ENCODE measurements around the gene CPT2.

Gene CPT2

DNA sequence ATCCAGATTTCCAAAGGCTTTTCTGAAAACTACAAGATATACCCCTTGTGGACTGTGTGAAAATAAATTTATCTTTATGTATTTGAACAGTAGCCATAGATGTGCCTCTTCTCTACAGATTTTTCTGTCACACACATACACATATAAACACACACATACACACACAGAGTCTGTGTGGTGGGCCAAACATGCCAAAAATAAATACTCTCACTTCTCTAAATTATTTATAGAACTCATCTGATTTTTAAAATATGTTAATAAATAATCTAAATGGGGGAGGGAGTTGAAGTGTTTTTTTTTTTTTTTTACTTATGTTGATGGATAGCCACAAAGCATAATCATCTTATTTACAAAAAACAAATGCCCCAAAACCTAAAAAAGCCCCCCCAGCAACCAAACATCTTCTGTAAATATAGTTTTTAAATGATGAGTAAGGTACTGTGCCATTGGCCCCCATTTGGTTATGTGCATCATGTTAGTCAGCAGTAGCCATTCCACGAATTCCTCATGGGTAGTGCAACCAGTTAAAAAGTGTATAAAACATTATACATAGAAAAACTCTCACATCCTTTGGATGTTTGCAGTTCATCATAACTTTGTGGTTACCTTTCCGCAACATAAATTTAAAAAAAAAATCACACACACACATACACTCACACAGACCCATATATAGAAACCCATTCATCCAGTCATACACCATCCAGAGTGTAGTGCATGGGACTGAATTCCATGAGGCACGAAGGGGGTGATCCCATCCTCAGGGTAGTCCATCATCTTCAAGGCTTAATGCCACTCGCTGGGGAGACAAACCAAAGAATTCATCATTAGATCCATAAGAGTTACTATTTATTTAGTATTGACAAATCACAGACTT, 49.9 kb downstream of the CPT2 start:
- H3K4me3 ChIP-seq (ENCODE audit: control insufficient read depth, low read depth, low read length): no peak overlapping the region
- peak; percentile 75 for DNase-seq (ENCODE audit: low read depth)
- TF ChIP-seq, protein P1, sequence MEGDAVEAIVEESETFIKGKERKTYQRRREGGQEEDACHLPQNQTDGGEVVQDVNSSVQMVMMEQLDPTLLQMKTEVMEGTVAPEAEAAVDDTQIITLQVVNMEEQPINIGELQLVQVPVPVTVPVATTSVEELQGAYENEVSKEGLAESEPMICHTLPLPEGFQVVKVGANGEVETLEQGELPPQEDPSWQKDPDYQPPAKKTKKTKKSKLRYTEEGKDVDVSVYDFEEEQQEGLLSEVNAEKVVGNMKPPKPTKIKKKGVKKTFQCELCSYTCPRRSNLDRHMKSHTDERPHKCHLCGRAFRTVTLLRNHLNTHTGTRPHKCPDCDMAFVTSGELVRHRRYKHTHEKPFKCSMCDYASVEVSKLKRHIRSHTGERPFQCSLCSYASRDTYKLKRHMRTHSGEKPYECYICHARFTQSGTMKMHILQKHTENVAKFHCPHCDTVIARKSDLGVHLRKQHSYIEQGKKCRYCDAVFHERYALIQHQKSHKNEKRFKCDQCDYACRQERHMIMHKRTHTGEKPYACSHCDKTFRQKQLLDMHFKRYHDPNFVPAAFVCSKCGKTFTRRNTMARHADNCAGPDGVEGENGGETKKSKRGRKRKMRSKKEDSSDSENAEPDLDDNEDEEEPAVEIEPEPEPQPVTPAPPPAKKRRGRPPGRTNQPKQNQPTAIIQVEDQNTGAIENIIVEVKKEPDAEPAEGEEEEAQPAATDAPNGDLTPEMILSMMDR (IDR thresholded peaks at IDR 0.05; ENCODE audit: control insufficient read depth, insufficient read depth, low read depth, low read length, missing control alignments): no peak

DNA sequence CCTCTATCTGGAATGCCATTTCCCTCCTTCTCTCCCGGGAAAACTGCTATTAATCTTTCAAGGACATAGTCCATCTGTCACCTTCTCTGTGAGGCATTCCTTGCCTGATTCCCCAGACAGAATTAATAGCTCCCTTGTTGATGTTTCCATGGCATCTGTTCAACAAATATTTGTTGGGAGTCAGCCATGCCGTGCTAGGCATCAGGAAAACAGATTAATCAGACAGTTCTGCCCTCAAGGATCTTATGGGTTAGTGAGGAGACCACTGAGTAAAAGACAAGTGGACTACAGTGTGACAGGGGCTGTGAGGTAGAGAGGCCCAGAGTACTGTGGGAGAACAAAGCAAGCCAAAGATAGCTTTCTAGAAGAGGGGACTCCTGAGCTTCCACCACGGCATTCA, 53.1 kb downstream of the CPT2 start:
- TF ChIP-seq, protein P1 (IDR thresholded peaks at IDR 0.05; ENCODE audit: control insufficient read depth, insufficient read depth, low read depth, low read length, missing control alignments): no peak
- no peak overlapping the region for H3K4me3 ChIP-seq (ENCODE audit: control insufficient read depth, low read depth, low read length)
- no peak for DNase-seq (ENCODE audit: low read depth)

DNA sequence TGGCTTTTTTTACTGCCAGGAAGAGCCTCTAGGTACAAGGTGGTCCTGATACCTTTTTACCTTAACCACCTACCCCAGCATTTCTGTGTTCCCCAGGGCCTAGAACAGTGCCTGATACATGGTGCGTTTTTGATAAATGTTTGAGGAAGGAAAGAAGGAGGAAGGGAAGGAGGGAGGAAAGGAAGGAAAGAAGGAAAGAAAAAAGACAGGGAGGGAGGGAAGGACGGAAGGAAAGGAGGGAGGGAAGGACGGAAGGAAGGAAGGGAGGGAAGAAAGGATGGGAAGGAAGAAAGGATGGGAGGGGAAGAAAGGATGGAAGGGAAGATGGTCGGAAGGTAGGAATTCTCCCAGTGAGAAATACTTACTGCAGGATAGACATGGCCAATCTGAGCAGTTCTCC, 53.7 kb downstream of the CPT2 start:
- TF ChIP-seq, protein P1 (IDR thresholded peaks at IDR 0.05; ENCODE audit: control insufficient read depth, insufficient read depth, low read depth, low read length, missing control alignments): no peak
- DNase-seq (ENCODE audit: low read depth): no peak
- no peak overlapping the region for H3K4me3 ChIP-seq (ENCODE audit: control insufficient read depth, low read depth, low read length)

DNA sequence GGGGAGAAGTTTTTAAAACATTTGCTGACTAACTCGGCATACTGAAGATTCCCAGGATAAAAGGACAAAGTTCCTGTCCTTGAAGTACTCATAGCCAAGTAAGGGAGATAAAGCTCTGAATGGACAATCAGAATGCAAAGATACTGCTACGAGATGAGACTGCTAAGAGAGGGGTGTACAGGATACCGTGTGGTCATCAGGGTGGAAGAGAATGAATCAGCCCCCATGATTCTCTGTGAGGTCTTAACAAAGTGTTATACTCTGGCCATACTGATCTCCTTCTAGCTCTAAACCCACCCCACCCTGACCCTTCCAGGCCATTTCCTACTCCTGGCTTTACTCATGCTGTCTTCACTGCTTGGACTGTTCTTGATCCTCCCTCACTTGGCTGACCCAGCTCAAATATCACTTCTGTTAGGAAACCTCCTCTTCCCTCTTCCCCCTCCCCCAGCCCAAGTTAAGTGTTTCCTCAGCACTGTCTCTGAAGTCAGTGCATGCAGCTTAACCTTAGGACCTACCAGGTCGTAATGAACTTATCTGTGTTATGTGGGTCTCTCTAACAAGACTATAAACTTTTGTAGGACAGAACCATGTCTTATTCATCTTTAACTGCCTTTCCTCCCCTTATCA, 57.5 kb downstream of the CPT2 start:
- no peak overlapping the region for H3K4me3 ChIP-seq (ENCODE audit: control insufficient read depth, low read depth, low read length)
- TF ChIP-seq, protein P1 (IDR thresholded peaks at IDR 0.05; ENCODE audit: control insufficient read depth, insufficient read depth, low read depth, low read length, missing control alignments): no peak
- no peak for DNase-seq (ENCODE audit: low read depth)

DNA sequence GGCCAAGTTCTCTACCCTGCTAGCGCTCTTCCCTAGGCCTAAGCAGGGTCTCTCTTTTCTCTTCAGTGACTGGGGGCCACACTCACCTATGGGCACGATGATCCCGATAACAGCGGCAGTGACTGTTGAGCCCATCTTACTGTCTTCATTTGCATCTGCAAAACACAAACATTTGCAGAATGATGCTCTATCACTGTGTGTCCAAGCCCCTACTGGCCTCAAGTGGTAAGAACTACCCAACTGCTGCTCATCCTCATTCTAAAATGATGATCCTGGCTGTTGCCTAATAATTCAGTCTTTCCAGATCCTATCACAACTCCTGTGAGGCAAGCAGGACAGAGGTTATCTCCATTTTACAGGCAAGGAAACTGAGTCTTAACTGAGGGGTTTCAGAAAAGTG, 58.4 kb downstream of the CPT2 start:
- TF ChIP-seq, protein P1 (IDR thresholded peaks at IDR 0.05; ENCODE audit: control insufficient read depth, insufficient read depth, low read depth, low read length, missing control alignments): peak; percentile 3
- H3K4me3 ChIP-seq (ENCODE audit: control insufficient read depth, low read depth, low read length): no peak overlapping the region
- no peak for DNase-seq (ENCODE audit: low read depth)

DNA sequence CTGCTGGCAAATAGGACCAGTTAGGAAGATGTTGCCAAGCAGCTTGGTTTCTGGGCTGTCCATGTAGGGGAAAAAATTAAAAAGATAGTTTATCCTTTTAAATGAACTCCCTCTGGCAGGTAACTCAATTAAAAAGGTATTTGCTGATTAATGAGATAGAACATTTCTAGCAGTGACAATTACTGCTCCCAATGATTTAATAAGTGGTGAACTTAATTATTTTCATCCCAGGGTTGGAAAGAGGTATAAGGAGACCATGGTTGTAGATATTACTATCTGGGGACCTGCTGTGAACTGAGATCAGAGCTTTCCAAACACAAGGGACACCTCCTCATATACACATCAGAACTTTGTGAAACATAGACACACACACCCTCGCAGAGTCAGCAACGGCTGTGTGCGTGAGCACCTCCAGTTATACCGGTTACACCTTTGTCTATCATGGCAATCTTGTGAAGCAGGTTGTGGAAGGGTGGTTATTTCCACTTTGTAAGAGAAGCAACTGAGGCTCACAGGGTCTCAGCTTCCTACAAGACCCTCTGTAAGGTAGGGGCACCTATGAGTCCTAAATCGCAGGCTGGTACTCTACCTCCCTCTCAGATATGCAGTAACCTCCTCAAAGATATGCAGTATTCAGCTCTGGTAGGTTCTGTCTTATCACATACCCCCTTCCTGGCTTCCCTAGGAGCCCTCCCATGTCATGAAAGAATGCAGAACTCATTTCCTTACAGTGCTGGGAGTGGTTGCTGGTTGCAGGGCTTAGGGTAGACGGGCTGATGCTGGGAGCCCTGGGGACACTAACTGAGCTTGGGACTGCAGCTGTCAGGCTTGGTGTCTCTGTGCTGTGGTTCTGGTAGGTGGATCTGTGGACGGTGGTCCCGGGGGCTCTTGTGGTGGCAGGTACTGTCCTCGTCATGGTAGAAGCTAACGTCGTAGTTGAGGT, 60.2 kb downstream of the CPT2 start:
- H3K4me3 ChIP-seq (ENCODE audit: control insufficient read depth, low read depth, low read length): no peak overlapping the region
- TF ChIP-seq, protein P1 (IDR thresholded peaks at IDR 0.05; ENCODE audit: control insufficient read depth, insufficient read depth, low read depth, low read length, missing control alignments): no peak
- DNase-seq (ENCODE audit: low read depth): no peak
